ENCODE results near the gene TAF13. TPM values are rescaled to one million over a fixed set of nuclear protein-coding genes. Genes with fewer than 3 reads are reported as not detected.
"Not testable (repeated sequence)": the region's sequence is repeated elsewhere in the genome, so short reads cannot be mapped to it uniquely, and the experiment has no call there.

Gene TAF13
- total RNA-seq, 1 donor from 2014 or later, result 47.5 TPM

DNA sequence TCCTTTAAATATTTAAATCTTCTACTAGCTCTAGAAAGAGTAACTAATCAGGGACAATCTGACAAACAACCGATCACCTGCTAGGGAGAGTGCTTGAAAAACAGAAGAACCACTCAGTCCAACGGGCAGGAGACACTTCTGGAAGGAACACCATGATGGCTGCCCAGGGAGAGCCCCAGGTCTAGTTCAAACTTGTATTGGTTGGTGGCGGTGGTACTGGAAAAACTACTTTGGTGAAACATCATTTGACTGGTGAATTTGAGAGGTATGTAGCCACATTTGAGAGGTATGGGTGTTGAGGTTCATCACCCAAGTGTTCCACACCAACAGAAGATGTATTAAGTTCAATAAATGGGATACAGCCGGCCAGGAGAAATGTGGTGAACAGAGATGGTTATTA is 29.1 kb downstream of the TAF13 start:
- DNase-seq, result no peak

DNA sequence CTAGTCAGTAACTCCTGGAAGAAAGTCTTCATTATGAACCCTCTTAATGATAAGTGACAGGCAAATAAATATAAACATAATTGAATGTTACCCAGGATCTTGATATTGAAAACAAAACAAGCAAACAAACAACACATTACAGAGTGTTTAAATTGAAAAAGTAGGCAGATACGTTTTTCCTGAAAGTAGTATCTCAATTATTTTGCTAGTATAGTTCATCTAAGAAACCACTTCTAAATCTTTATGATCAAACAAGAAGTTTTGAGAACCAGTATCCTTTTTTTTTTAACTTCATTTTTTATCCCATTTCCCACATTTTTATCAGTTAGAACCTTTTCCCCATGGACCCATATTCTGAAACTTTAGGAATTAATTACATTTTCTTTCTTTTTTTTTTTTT is 30.2 kb downstream of the TAF13 start:
- no peak for DNase-seq

GRCh38 chr1:109041621-109042468 is 34.0 kb downstream of the TAF13 start, which contains the start of gene WDR47:
TSS of gene WDR47 (minus strand) at chr1:109042102. CDS start at chr1:109023512, 18,590 bp downstream.
- DNase-seq, result peak; percentile 94

GRCh38 chr1:109040989-109041620 is 34.7 kb downstream of the TAF13 start:
- DNase-seq, result no peak

- peak; percentile 5 for DNase-seq
These were observed 35.2 kb downstream of the TAF13 start for GRCh38 chr1:109040627-109040988.

DNA sequence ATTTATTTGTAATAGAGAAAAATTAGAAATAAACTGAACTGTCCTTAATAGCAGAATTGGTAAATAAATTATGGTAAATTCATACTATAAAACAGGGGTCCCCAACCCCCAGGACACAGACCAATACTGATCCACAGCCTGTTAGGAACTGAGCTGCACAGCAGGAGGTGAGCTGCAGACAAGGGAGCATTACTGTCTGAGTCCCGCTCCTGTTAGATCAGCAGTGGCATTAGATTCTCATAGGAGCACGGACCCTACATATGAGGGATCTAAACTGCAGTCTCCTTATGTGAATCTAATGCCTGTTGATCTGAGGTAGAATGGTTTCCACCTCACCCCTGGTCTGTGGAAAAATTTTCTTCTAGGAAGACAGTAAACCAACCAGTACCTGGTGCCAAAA is 41.4 kb downstream of the TAF13 start:
- DNase-seq, result no peak

DNA sequence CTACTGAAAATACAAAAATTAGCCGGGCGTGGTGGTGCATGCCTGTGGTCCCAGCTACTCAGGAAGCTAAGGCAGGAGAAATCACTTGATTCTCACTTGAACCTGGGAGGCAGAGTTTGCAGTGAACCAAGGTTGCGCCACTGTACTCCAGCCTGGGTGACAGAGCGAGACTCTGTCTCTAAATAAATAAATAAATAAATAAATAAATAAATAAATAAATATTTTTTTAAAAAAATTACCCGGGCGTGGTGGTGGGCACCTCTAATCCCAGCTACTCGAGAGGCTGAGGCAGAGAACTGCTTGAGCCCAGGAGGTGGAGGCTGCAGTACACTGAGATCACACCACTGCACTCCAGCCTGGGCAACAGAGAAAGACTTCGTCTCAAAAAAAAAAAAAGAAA is 46.3 kb downstream of the TAF13 start:
- DNase-seq, result not testable (repeated sequence)

DNA sequence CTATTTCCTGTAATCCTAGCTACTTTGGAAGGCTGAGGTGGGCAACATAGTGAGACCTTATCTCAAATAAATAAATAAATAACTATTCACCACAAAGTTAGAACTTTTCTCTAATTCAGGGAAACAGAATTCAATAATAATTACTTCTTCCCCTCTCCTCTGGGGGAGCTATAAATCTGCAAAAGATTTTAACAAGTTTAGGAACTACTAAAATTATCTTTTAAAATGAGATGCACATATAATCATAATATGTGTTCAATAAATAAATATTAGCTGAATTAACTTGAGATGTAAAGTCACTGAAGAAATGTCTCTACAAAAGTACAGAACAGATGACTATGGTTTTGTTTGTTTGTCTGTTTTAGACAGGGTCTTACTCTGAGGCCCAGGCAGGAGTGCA is 48.0 kb downstream of the TAF13 start:
- no peak for DNase-seq

GRCh38 chr1:109025694-109026093 is 50.1 kb downstream of the TAF13 start:
- DNase-seq, result no peak

DNA sequence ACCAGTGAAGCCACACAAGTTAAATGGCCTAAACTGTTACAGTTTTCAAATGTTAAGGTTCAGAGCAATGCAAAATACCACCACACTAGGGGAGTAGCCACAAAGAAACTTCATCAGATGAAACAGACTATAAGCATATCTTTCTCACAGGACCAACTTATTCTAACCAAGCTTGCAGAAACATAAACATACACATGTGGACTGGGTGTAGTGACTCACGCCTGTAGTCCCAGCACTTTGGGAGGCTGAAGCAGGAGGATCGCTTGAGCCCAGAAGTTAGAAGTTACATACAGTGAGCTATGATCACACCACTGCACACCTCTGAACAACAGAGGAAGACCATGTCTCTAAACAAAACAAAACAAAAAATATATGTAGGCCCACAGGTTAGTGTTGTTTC is 51.2 kb downstream of the TAF13 start:
- DNase-seq, result no peak

DNA sequence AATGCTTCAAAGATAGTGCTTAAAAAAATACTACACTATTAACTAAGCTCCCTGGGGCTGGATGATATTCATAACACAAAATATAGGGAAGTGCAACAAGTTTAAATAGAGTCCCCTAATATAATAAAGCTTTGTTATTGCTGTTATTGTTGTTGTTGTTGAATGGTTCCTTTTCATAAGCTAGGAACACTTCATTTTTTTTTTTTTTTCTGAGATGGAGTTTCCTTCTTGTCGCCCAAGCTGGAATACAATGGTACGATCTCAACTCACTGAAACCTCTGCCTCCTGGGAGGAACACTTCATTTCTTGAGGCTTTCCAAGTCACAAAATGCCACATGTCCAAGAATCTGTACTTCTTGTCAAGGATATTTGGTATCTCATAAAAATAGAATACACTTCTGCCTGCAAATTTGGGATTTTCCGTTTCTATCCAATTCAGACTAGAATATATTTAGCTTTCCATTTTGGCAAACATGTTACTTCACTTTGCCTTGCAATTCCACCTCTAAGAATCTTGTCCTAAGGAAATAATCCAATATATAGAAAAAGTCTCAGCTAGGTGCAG is 55.0 kb downstream of the TAF13 start:
- DNase-seq, result no peak

GRCh38 chr1:109017719-109018118 is 58.1 kb downstream of the TAF13 start:
- not testable (repeated sequence) for DNase-seq

GRCh38 chr1:109017134-109017533 is 58.7 kb downstream of the TAF13 start:
- DNase-seq, result no peak

Small RNA genes within 50 kb of the gene (small RNA-seq; reads per million reads assigned to genes)
- gene AL356488.2 (ENCODE audit: low replicate concordance) (not detected), gene BX679664.1 (ENCODE audit: low replicate concordance) (not detected)

Other genes starting within 250 kb of the TAF13 start
- 0.20 TPM for gene AKNAD1, start 218.9 kb downstream of the TAF13 start, total RNA-seq
- gene GPSM2, start 199.0 kb downstream of the TAF13 start, total RNA-seq, result 56.2 TPM
- 21.7 TPM for gene CLCC1, start 112.5 kb downstream of the TAF13 start, total RNA-seq
- gene WDR47, start 33.9 kb downstream of the TAF13 start, total RNA-seq, result 22.5 TPM
- 31.9 TPM for gene TMEM167B, start 14.8 kb upstream of the TAF13 start, total RNA-seq
- gene ELAPOR1, start 38.1 kb upstream of the TAF13 start, total RNA-seq, result 3.5 TPM
- gene SARS1, start 137.9 kb upstream of the TAF13 start, total RNA-seq, result 96.0 TPM
- 22.4 TPM for gene CELSR2, start 173.5 kb upstream of the TAF13 start, total RNA-seq
- gene PSRC1, start 207.1 kb upstream of the TAF13 start, total RNA-seq, result 5.0 TPM
- not detected for gene MYBPHL, start 231.0 kb upstream of the TAF13 start, total RNA-seq